HepG2 (cell line): ENCODE data around the gene TRPV2. TPM values are rescaled to one million over a fixed set of nuclear protein-coding genes. Genes with fewer than 3 reads are reported as not detected.

Experiments
- ETV6 ChIP-seq: sonication (generic); formaldehyde crosslinking; conservative IDR thresholded peaks from 2 replicates; pipeline ENCODE4 v1.4.0; 2020; ENCODE audit warnings: missing genetic modification reagents
- GABPA ChIP-seq, 2 experiments: IDR thresholded peaks; 2 replicates each; pipeline ENCODE4 v1.6.1; 2011 to 2016; ENCODE audit warnings: low read depth in 2 of 2, low read length in 1 of 2, missing biosample characterization in 1 of 2, missing genetic modification characterization in 1 of 2
- HDAC1 ChIP-seq: sonication (generic); formaldehyde crosslinking; IDR thresholded peaks from 2 replicates; pipeline ENCODE4 v1.5.1; 2020; ENCODE audit warnings: mild to moderate bottlenecking, missing genetic modification reagents
- HOXA7 ChIP-seq: sonication (generic); formaldehyde crosslinking; IDR thresholded peaks from 2 replicates; pipeline ENCODE4 v1.8.1; 2022; ENCODE audit warnings: mild to moderate bottlenecking, missing genetic modification reagents, moderate library complexity
- NFYB ChIP-seq: sonication (generic); formaldehyde crosslinking; IDR thresholded peaks from 2 replicates; pipeline ENCODE4 v1.4.0; 2020; ENCODE audit warnings: missing genetic modification reagents
- PAXIP1 ChIP-seq: sonication (generic); formaldehyde crosslinking; conservative IDR thresholded peaks from 2 replicates; pipeline ENCODE4 v1.4.0; 2020; ENCODE audit warnings: mild to moderate bottlenecking, missing genetic modification reagents, moderate library complexity
- RBFOX2 ChIP-seq: fragments of 200-400 bp; formaldehyde crosslinking; IDR thresholded peaks from 2 replicates; pipeline ENCODE4 v1.6.1; 2017; ENCODE audit warnings: low read depth, mild to moderate bottlenecking, low read length
- SAP130 ChIP-seq: IDR thresholded peaks from 2 replicates; pipeline ENCODE4 v1.6.1; 2016; ENCODE audit warnings: low read depth
- SNAPC4 ChIP-seq: sonication (generic); formaldehyde crosslinking; IDR thresholded peaks from 2 replicates; pipeline ENCODE4 v1.4.0; 2020; ENCODE audit warnings: mild to moderate bottlenecking, missing genetic modification reagents
- SP140L ChIP-seq: sonication (generic); formaldehyde crosslinking; IDR thresholded peaks from 2 replicates; pipeline ENCODE4 v1.4.0; 2020; ENCODE audit warnings: missing genetic modification reagents, borderline replicate concordance
- SPEN ChIP-seq: sonication (generic); formaldehyde crosslinking; IDR thresholded peaks from 2 replicates; pipeline ENCODE4 v1.5.1; 2020; ENCODE audit warnings: low read depth, mild to moderate bottlenecking, missing genetic modification reagents
- TGIF2 ChIP-seq: IDR thresholded peaks from 2 replicates; pipeline ENCODE4 v1.6.1; 2016; ENCODE audit warnings: control low read depth, missing compliant biosample characterization
- ZFX ChIP-seq: sonication (generic); formaldehyde crosslinking; IDR thresholded peaks from 2 replicates; pipeline ENCODE4 v1.4.0; 2020; ENCODE audit warnings: mild to moderate bottlenecking, low read depth, missing genetic modification reagents, moderate library complexity
- ZNF225 ChIP-seq: sonication (generic); formaldehyde crosslinking; IDR thresholded peaks from 2 replicates; pipeline ENCODE4 v1.4.0; 2020; ENCODE audit warnings: mild to moderate bottlenecking, missing genetic modification reagents
- ZNF24 ChIP-seq: fragments of 450-650 bp; IDR thresholded peaks from 2 replicates; pipeline ENCODE4 v1.6.1; 2017; ENCODE audit warnings: antibody characterized with exemption, mild to moderate bottlenecking
- ZNF3 ChIP-seq: IDR thresholded peaks from 2 replicates; pipeline ENCODE4 v1.7.0; 2017; ENCODE audit warnings: inconsistent platforms
- ZNF605 ChIP-seq: sonication (generic); formaldehyde crosslinking; IDR thresholded peaks from 2 replicates; pipeline ENCODE4 v1.8.0; 2022; ENCODE audit warnings: mild to moderate bottlenecking, missing genetic modification reagents
- ZNF713 ChIP-seq: sonication (generic); formaldehyde crosslinking; IDR thresholded peaks from 2 replicates; pipeline ENCODE4 v1.4.0; 2020; ENCODE audit warnings: mild to moderate bottlenecking, missing genetic modification reagents
- ZNF737 ChIP-seq: sonication (generic); formaldehyde crosslinking; IDR thresholded peaks from 2 replicates; pipeline ENCODE4 v1.5.0; 2020; ENCODE audit warnings: missing genetic modification reagents, mild to moderate bottlenecking, borderline replicate concordance
- ZNF788 ChIP-seq: sonication (generic); formaldehyde crosslinking; IDR thresholded peaks from 2 replicates; pipeline ENCODE4 v1.5.0; 2020; ENCODE audit warnings: mild to moderate bottlenecking, missing genetic modification reagents, borderline replicate concordance
- polyA plus RNA-seq, 8 experiments: library from polyadenylated mRNA; depleted of rRNA in 3 of 8; stranded (reverse) in 7 of 8; unstranded in 1 of 8; fragments of >200 nt; fragmentation: Illumina TruSeq in 4 of 8; extraction: Trizol in 4 of 8; gene quantifications; 2 replicates each; pipeline versions ENCODE4 v1.2.1 to v1.2.3, GENCODE V29; 2011 to 2016; ENCODE audit warnings: low read depth in 4 of 8, missing spikeins in 1 of 8, mixed read lengths in 1 of 8; ENCODE audit not compliant: insufficient read depth in 1 of 8
- total RNA-seq, 5 experiments: library from RNA; depleted of rRNA; stranded (reverse); fragments of >200 nt; fragmentation: Illumina TruSeq; extraction: Trizol; gene quantifications; 2 replicates each; pipeline ENCODE4 v1.2.3, GENCODE V29; 2016; ENCODE audit warnings: low read depth in 1 of 5

TRPV2 gene
- total and polyA plus RNA-seq, 2 of the 13 experiments (the other 11 are each of a cell fraction or from before 2014, with no cell fraction given), result 13.6 to 21.3 TPM

- TF ChIP-seq PAXIP1 (CRISPR knock-in tag) (peak; percentile 4), HDAC1 (peak; percentile 56), ZNF788 (CRISPR knock-in tag) (0 out of 2 replicates have a peak, but pooled peaks have one; percentile 43), RBFOX2 (0 out of 2 replicates have a peak, but pooled peaks have one; percentile 35), ZNF713 (no peak), GABPA (IDR thresholded peaks at IDR 0.05; ENCODE audit: low read depth, low read length) (no peak), GABPA (CRISPR knock-in tag; IDR thresholded peaks at IDR 0.05; ENCODE audit: low read depth) (0 out of 2 replicates have a peak, but pooled peaks have one; percentile 14), HOXA7 (CRISPR knock-in tag) (no peak), NFYB (CRISPR knock-in tag) (no peak), ZNF737 (CRISPR knock-in tag) (no peak), ZNF24 (no peak), SNAPC4 (0 out of 2 replicates have a peak, but pooled peaks have one; percentile 65), ZNF605 (CRISPR knock-in tag) (peak; percentile 52; the same call in 1 of the 2 replicates), ZFX (CRISPR knock-in tag) (0 out of 2 replicates have a peak, but pooled peaks have one; percentile 15), TGIF2 (CRISPR knock-in tag) (peak; percentile 67; the same call in 1 of the 2 replicates), ETV6 (CRISPR knock-in tag) (peak; percentile 33; the same call in 1 of the 2 replicates), ZNF225 (CRISPR knock-in tag) (peak; percentile 34; the same call in 1 of the 2 replicates), ZNF3 (CRISPR knock-in tag) (no peak), SP140L (no peak), SPEN (0 out of 2 replicates have a peak, but pooled peaks have one; percentile 0), SAP130 (peak; percentile 78)
These were observed at the start of gene TRPV2 (continued) for GRCh38 chr17:16415031-16415924.
